Glutamatergic neuron (in vitro differentiated cells): Measurements from ENCODE around the gene CFAP73. TPM values are rescaled to one million over a fixed set of nuclear protein-coding genes. Genes with fewer than 3 reads are reported as not detected.
A peak's percentile ranks its signal among the peaks of the same experiment; 100 is the strongest.

Source experiments
- DNase-seq: peaks from one replicate; pipeline ENCODE4 v3.0.0; 2022
- H3K27ac Mint-ChIP-seq: one replicate; pipeline ENCODE4 v1.8.0; 2020; ENCODE audit warnings: mild to moderate bottlenecking, mixed read lengths, inconsistent platforms; ENCODE audit not compliant: unreplicated experiment
- H3K27me3 Mint-ChIP-seq: one replicate; pipeline ENCODE4 v1.8.0; 2020; ENCODE audit warnings: mild to moderate bottlenecking, moderate library complexity, mixed read lengths, inconsistent platforms; ENCODE audit not compliant: unreplicated experiment
- H3K36me3 Mint-ChIP-seq: one replicate; pipeline ENCODE4 v1.8.0; 2020; ENCODE audit warnings: mild to moderate bottlenecking, mixed read lengths, inconsistent platforms; ENCODE audit not compliant: unreplicated experiment
- H3K4me1 Mint-ChIP-seq: one replicate; pipeline ENCODE4 v1.8.0; 2020; ENCODE audit warnings: mild to moderate bottlenecking, low read depth, mixed read lengths, inconsistent platforms; ENCODE audit not compliant: unreplicated experiment
- H3K4me3 Mint-ChIP-seq: one replicate; pipeline ENCODE4 v1.8.0; 2020; ENCODE audit warnings: mild to moderate bottlenecking, mixed read lengths, inconsistent platforms; ENCODE audit not compliant: unreplicated experiment
- H3K9me3 Mint-ChIP-seq: one replicate; pipeline ENCODE4 v1.8.0; 2020; ENCODE audit warnings: mild to moderate bottlenecking, moderate library complexity, mixed read lengths, inconsistent platforms; ENCODE audit not compliant: unreplicated experiment
- microRNA-seq: library from miRNA; unstranded; fragments of <30 nt; microRNA quantifications from one replicate; pipeline ENCODE4, GENCODE V29; 2020; ENCODE audit not compliant: unreplicated experiment
- total RNA-seq: library from RNA; stranded (reverse); fragmentation: NEBNext Ultra II Directional; extraction: Animal tissue kit (Norgen Biotek cat#: 25700); gene quantifications from one replicate; pipeline ENCODE4 v1.2.1, GENCODE V29; 2021; ENCODE audit not compliant: unreplicated experiment
- TF ChIP-seq, protein P1 (sequence below): fragments of 200-600 bp; sonication (generic); IDR thresholded peaks from one replicate; pipeline ENCODE4 v1.5.0; 2021; ENCODE audit not compliant: partially characterized antibody, unreplicated experiment

Gene CFAP73
- total RNA-seq, 1 donor from 2014 or later, result not detected

DNA sequence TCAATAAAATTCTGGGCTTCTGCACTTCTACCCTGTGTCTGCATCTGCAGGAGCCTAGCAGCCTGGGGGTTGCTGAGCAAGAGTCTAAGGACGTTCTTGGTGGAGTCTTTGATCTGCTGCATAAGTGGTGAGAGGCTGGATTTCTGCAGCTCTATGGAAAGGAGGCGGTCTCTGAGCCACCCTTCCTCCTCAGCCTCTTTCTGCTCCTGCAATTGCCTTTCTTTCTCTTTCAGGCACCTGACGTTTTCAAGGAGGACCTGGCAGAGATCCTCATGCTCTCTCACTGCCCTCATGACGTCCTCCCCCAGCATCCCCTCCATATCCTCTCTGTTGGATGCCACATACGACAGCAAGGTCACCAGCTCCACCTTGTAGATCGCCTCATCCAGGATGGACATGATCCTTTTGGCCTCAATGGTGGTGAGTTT is 58.1 kb downstream of the CFAP73 start:
- no peak overlapping the region for H3K27ac Mint-ChIP-seq
- H3K9me3 Mint-ChIP-seq, result peaks cover 4% of the 10 kb centered on the region
- peaks cover 2% of the 10 kb centered on the region for H3K4me1 Mint-ChIP-seq
- H3K27me3 Mint-ChIP-seq, result peaks cover 4% of the 10 kb centered on the region
- no peak overlapping the region for H3K4me3 Mint-ChIP-seq
- TF ChIP-seq, protein P1, sequence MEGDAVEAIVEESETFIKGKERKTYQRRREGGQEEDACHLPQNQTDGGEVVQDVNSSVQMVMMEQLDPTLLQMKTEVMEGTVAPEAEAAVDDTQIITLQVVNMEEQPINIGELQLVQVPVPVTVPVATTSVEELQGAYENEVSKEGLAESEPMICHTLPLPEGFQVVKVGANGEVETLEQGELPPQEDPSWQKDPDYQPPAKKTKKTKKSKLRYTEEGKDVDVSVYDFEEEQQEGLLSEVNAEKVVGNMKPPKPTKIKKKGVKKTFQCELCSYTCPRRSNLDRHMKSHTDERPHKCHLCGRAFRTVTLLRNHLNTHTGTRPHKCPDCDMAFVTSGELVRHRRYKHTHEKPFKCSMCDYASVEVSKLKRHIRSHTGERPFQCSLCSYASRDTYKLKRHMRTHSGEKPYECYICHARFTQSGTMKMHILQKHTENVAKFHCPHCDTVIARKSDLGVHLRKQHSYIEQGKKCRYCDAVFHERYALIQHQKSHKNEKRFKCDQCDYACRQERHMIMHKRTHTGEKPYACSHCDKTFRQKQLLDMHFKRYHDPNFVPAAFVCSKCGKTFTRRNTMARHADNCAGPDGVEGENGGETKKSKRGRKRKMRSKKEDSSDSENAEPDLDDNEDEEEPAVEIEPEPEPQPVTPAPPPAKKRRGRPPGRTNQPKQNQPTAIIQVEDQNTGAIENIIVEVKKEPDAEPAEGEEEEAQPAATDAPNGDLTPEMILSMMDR, result no peak
- DNase-seq, result no peak
- peaks cover 8% of the 10 kb centered on the region for H3K36me3 Mint-ChIP-seq

DNA sequence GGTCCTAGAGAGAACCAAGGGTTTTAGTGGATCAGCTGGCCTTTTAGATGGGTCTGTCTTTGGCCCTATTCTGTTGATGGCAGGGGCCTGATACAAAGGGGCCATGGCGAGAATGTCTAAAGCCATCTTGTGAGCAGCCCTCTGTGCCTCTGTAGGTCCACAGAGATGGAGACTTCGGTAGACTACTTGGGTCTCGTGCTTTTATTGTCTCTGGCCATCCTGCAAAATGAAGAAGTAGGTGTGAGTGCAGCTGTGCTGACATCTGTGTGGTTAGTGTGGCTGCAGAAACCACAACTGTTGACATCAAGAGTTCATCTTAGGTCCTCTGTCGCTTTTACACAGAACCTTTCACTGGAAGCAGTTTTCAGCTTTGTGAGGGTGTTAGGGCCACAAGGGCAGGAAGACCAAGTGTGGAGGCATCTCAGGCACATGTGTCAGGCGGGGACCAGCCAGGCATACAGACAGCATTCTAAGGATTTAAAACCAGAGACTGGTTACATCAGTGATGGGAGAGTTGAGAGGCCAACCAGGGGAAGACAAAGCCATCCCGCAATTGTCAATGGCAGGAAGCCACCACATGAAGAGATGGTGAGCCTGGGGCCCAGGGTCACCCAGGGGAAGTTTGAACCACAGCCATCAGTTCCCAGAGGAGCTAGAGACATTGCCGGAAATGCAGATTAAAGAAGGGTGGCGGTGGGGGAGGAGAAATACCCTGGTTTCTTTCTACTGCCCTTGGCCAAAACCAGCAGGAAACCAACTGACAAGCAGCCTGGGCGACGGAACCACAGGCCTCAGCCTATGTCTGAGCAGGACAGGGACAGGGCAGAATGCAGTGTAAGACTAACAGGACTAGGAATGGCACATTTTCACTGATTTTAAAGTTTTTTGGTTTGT is 58.8 kb downstream of the CFAP73 start:
- no peak overlapping the region for H3K4me3 Mint-ChIP-seq
- H3K4me1 Mint-ChIP-seq, result peaks cover 2% of the 10 kb centered on the region
- no peak overlapping the region for H3K27ac Mint-ChIP-seq
- TF ChIP-seq, protein P1, result no peak
- peaks cover 4% of the 10 kb centered on the region for H3K9me3 Mint-ChIP-seq
- peaks cover 8% of the 10 kb centered on the region for H3K36me3 Mint-ChIP-seq
- DNase-seq, result no peak
- H3K27me3 Mint-ChIP-seq, result peaks cover 4% of the 10 kb centered on the region

Small RNA genes within 50 kb of the gene (microRNA-seq; reads per million reads assigned to microRNA genes)
- gene MIR7106, result 1.4 reads per million, percentile 3 among the genes with 10 or more reads in this experiment

Other genes starting within 250 kb of the CFAP73 start
- gene OAS1, start 242.8 kb upstream of the CFAP73 start, total RNA-seq, result not detected
- gene OAS3, start 211.2 kb upstream of the CFAP73 start, total RNA-seq, result not detected
- gene OAS2, start 171.2 kb upstream of the CFAP73 start, total RNA-seq, result not detected
- gene DTX1, start 93.0 kb upstream of the CFAP73 start, total RNA-seq, result 4.3 TPM
- not detected for gene RASAL1, start 14.0 kb upstream of the CFAP73 start, total RNA-seq
- 16.9 TPM for gene DDX54, start 35.8 kb downstream of the CFAP73 start, total RNA-seq
- gene RITA1, start 36.0 kb downstream of the CFAP73 start, total RNA-seq, result 6.7 TPM
- gene TPCN1, start 71.7 kb downstream of the CFAP73 start, total RNA-seq, result 7.9 TPM
- gene SLC8B1, start 185.4 kb downstream of the CFAP73 start, total RNA-seq, result 27.9 TPM
- gene PLBD2, start 208.9 kb downstream of the CFAP73 start, total RNA-seq, result 85.7 TPM